Adrenal gland (tissue), 5 donors: ENCODE measurements around the gene MAN1A2.

ENCODE experiments used
- CTCF ChIP-seq, 6 experiments: fragments of 450-650 bp in 4 of 6; fragments of 200-600 bp in 2 of 6; sonication (generic) in 1 of 6; IDR thresholded peaks; 1 replicate in 5 of 6; 2 replicates in 1 of 6; pipeline versions ENCODE4 v1.5.1 to v1.8.0; 2016 to 2021; ENCODE audit warnings: antibody characterized with exemption in 6 of 6, mild to moderate bottlenecking in 2 of 6, moderate library complexity in 1 of 6
- POLR2A ChIP-seq, 2 donors: fragments of 450-650 bp; IDR thresholded peaks; one replicate each; pipeline ENCODE4 v1.6.1; 2017; ENCODE audit warnings: antibody characterized with exemption in 2 of 2, mild to moderate bottlenecking in 2 of 2, moderate library complexity in 1 of 2
- donor health status: DM: no; HTN: no; CAD: no.

- no peak for TF ChIP-seq CTCF (IDR thresholded peaks at IDR 0.05)
- TF ChIP-seq POLR2A (IDR thresholded peaks at IDR 0.05), result no peak
Observed at GRCh38 chr1:117559985-117560384, 192.7 kb downstream of the MAN1A2 start.
